Endothelial cell of umbilical vein (primary cell): ENCODE measurements around the gene PLA2G4F. TPM values are rescaled to one million over a fixed set of nuclear protein-coding genes. Genes with fewer than 3 reads are reported as not detected.

Experiments
- BruUV-seq: library from RNA; stranded (reverse); fragments of 400-500 nt; replicated peaks from 2 replicates; lab custom pipeline; 2021; lab: Mats Ljungman, UMichigan
- CTCF ChIA-PET: fragments of 300-600, 350-600 bp; sonication (Branson Sonifier 250); formaldehyde crosslinking; loops from one replicate; lab custom pipeline; 2021; ENCODE audit warnings: antibody characterized with exemption, inconsistent platforms; lab: Charles Lee
- POLR2A ChIA-PET: fragments of 300-600, 350-600 bp; sonication (Branson Sonifier 250); formaldehyde crosslinking; loops from one replicate; lab custom pipeline; 2021; ENCODE audit warnings: antibody characterized with exemption, inconsistent platforms; lab: Charles Lee
- DNase-seq: peaks from one replicate; pipeline ENCODE4 v3.0.0-alpha.2; 2011; ENCODE audit warnings: low read depth, low spot score
- FAIRE-seq: peaks from 2 replicates; lab custom pipeline; 2011; peaks lifted over from hg19 to GRCh38; lab: Jason Lieb, UNC
- H2AFZ ChIP-seq: 2 replicates; pipeline ENCODE4 v1.6.0; 2012; ENCODE audit warnings: low read depth, low read length, control low read depth, inconsistent platforms
- H3K27ac ChIP-seq: 2 replicates; pipeline ENCODE4 v1.5.1; 2011; ENCODE audit warnings: low read depth, mild to moderate bottlenecking, control low read depth, low read length, moderate library complexity; ENCODE audit not compliant: insufficient read depth
- H3K27me3 ChIP-seq, 2 experiments: 2 replicates each; pipeline versions ENCODE4 v1.6.0 to v1.6.1; 2011; ENCODE audit warnings: low read length in 2 of 2, mixed read lengths in 1 of 2; ENCODE audit not compliant: control insufficient read depth in 2 of 2, insufficient read depth in 2 of 2
- H3K36me3 ChIP-seq, 2 experiments: 2 replicates in 1 of 2; 3 replicates in 1 of 2; pipeline ENCODE4 v1.5.1; 2011; ENCODE audit warnings: low read length in 2 of 2, mild to moderate bottlenecking in 1 of 2, moderate library complexity in 1 of 2; ENCODE audit not compliant: control insufficient read depth in 2 of 2, insufficient read depth in 2 of 2; ENCODE audit errors: extremely low read depth in 1 of 2
- H3K4me1 ChIP-seq: 3 replicates; pipeline ENCODE4 v1.5.1; 2011; ENCODE audit warnings: mild to moderate bottlenecking, low read length; ENCODE audit not compliant: control insufficient read depth, insufficient read depth; ENCODE audit errors: extremely low read depth
- H3K4me2 ChIP-seq: 2 replicates; pipeline ENCODE4 v1.6.1; 2011; ENCODE audit warnings: low read length, control low read depth, mixed read lengths; ENCODE audit not compliant: insufficient read depth
- H3K4me3 ChIP-seq, 3 experiments: fragments of 200-600 bp in 1 of 3; sonication (generic), shearing (Covaris generic) in 1 of 3; replicated peaks in 1 of 3; 2 replicates each; pipeline ENCODE4 v1.5.1; 2011 to 2016; ENCODE audit warnings: control low read depth in 3 of 3, low read length in 3 of 3, mild to moderate bottlenecking in 2 of 3, inconsistent platforms in 1 of 3, low read depth in 1 of 3, moderate library complexity in 1 of 3; ENCODE audit not compliant: insufficient read depth in 1 of 3
- H3K79me2 ChIP-seq: 2 replicates; pipeline ENCODE4 v1.6.0; 2012; ENCODE audit warnings: low read length, inconsistent platforms; ENCODE audit not compliant: control insufficient read depth, insufficient read depth
- H3K9ac ChIP-seq: replicated peaks from 2 replicates; pipeline ENCODE3; 2011; ENCODE audit warnings: low read length, control low read depth; ENCODE audit not compliant: insufficient read depth; ENCODE audit errors: extremely low read depth
- H3K9me1 ChIP-seq: replicated peaks from 3 replicates; pipeline ENCODE4 v1.6.0; 2011; ENCODE audit warnings: mild to moderate bottlenecking, low read length; ENCODE audit not compliant: control insufficient read depth, insufficient read depth; ENCODE audit errors: extremely low read depth
- H3K9me3 ChIP-seq: replicated peaks from 2 replicates; pipeline ENCODE4 v1.5.1; 2012; ENCODE audit warnings: low read length, inconsistent platforms; ENCODE audit not compliant: control insufficient read depth, insufficient read depth
- H4K20me1 ChIP-seq: replicated peaks from 2 replicates; pipeline ENCODE3; 2011; ENCODE audit warnings: mild to moderate bottlenecking, low read length; ENCODE audit not compliant: control insufficient read depth, insufficient read depth; ENCODE audit errors: extremely low read depth
- EZH2 ChIP-seq: IDR thresholded peaks from 2 replicates; pipeline ENCODE4 v1.6.1; 2012; ENCODE audit warnings: borderline replicate concordance, low read depth, mild to moderate bottlenecking, moderate library complexity, low read length, inconsistent platforms; ENCODE audit not compliant: severe bottlenecking
- FOS ChIP-seq: IDR thresholded peaks from 2 replicates; pipeline ENCODE4 v1.6.1; 2011; ENCODE audit warnings: mild to moderate bottlenecking, low read length, moderate library complexity, borderline replicate concordance; ENCODE audit not compliant: insufficient read depth
- GATA2 ChIP-seq: IDR thresholded peaks from 2 replicates; pipeline ENCODE4 v1.7.0; 2011; ENCODE audit warnings: low read depth, mild to moderate bottlenecking, moderate library complexity, mixed read lengths, low read length; ENCODE audit not compliant: insufficient read length, insufficient read depth
- JUN ChIP-seq: IDR thresholded peaks from 2 replicates; pipeline ENCODE4 v1.6.1; 2011; ENCODE audit warnings: borderline replicate concordance, low read depth; ENCODE audit not compliant: insufficient read length, insufficient read depth
- MYC ChIP-seq: IDR thresholded peaks from one replicate; pipeline ENCODE4 v1.6.1; 2011; ENCODE audit warnings: mild to moderate bottlenecking, low read depth, low read length
- POLR2A ChIP-seq: IDR thresholded peaks from 2 replicates; pipeline ENCODE4 v1.6.1; 2012; ENCODE audit warnings: low read depth, mild to moderate bottlenecking, control low read depth, low read length
- POLR2AphosphoS5 ChIP-seq: IDR thresholded peaks from 2 replicates; pipeline ENCODE4 v1.6.1; 2012; ENCODE audit warnings: low read depth, mild to moderate bottlenecking, control low read depth, low read length, moderate library complexity; ENCODE audit not compliant: insufficient read depth
- dilution Hi-C: fragments of 300-500 bp; cut with MboI; formaldehyde crosslinking; loops from one replicate; pipeline ENCODE4 v1.15.0; 2019; ENCODE audit warnings: low sequenced_read_pairs; ENCODE audit not compliant: extremely low pct_ligation_motif_present
- intact Hi-C: fragments of 100-400 bp; cut with micrococcal nuclease; formaldehyde crosslinking; loops from one replicate; pipeline ENCODE4 v1.10.0; 2022
- polyA plus RNA-seq, 4 experiments: library from polyadenylated mRNA; depleted of rRNA in 3 of 4; stranded (reverse) in 3 of 4; unstranded in 1 of 4; fragments of >200 nt; gene quantifications; 2 replicates each; pipeline versions ENCODE4 v1.2.1 to v1.2.3, GENCODE V29; 2011 to 2012; ENCODE audit warnings: missing spikeins in 1 of 4
- total RNA-seq: library from RNA; stranded (reverse); gene quantifications from 2 replicates; pipeline ENCODE4 v1.2.3, GENCODE V29; 2021
- TF ChIP-seq, protein P1 (sequence below): IDR thresholded peaks from 2 replicates; pipeline ENCODE4 v1.6.1; 2011; ENCODE audit not compliant: insufficient read depth, insufficient read length
- TF ChIP-seq, protein P2 (sequence below), 2 donors: IDR thresholded peaks; 1 replicate in 1 of 2; 2 replicates in 1 of 2; pipeline ENCODE4 v1.5.1; 2011; ENCODE audit warnings: low read length in 2 of 2, mild to moderate bottlenecking in 2 of 2, moderate library complexity in 2 of 2, control low read depth in 1 of 2, inconsistent platforms in 1 of 2, low read depth in 1 of 2; ENCODE audit not compliant: insufficient read depth in 1 of 2; ENCODE audit errors: extremely low read depth in 1 of 2

Gene PLA2G4F
- total and polyA plus RNA-seq, 2 donors (not counting 3 experiments of a cell fraction or from before 2014, with no cell fraction given) = not detected

DNA sequence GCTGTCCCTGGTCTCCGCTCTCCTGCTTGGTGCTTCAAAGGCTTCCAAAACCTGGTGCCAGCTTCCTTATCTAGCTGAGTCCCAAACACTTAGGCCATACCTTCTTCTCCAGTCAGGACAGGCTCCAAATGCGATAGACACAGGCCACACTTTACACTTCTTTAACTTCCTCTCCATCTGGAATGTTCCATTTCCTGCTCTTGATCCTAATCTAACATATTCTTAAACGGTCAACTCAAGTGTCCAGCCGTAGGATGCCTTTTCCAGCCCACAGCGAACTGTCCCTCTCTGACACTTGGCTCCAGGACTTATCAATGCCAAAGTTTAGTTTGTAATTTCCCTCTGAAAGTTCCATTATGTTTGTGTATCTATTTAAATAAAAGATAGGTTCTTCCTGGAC is 19.2 kb upstream of the PLA2G4F start:
- peak; percentile 75 for DNase-seq
- CTCF ChIA-PET = interaction anchor here (1.4 kb wide), 1 partner anchor 210 kb away, joined by 6 read pairs; no protein-coding TSS in a partner anchor

DNA sequence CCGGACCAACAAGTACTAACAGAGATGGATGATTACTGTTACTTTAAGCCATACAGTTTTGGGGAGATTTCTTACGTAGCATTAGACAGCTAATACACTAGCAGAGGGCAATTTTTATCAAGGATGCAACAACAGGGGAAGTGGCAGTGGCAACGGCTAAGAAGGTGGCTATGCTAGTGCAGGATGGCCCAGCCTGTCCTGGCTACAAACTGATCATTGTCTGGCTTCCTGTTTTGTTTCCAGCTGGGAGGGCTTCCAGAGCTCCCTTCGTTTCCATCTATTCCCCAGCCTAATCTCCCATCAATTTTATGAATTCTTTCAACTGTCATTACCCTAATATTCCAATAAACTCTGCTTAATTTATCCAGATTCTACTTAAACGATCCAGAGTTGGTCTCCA is 16.0 kb upstream of the PLA2G4F start:
- H3K4me3 ChIP-seq = no peak overlapping the region
- peaks cover 12 to 14% of the 10 kb centered on the region in 2 experiments for H3K36me3 ChIP-seq
- ChIA-PET CTCF (interaction anchor here (0.6 to 0.9 kb wide), 3 partner anchors 8 to 97 kb away, joined by 3 read pairs; no protein-coding TSS in a partner anchor), POLR2A (no interaction called here)
- peak; percentile 34 for DNase-seq
- H3K79me2 ChIP-seq = no peaks in the 10 kb centered on the region
- H3K9ac ChIP-seq = no peak overlapping the region
- dilution Hi-C loops = no loop called here
- H3K27ac ChIP-seq = no peak overlapping the region
- peak; percentile 87 for FAIRE-seq
- H3K4me2 ChIP-seq = no peak overlapping the region
- no TSS peak for BruUV-seq
- H2AFZ ChIP-seq = no peak overlapping the region
- intact Hi-C loops = no loop called here
- no peaks in the 10 kb centered on the region for H3K9me3 ChIP-seq
- H4K20me1 ChIP-seq = no peaks in the 10 kb centered on the region
- no peaks in the 10 kb centered on the region for H3K27me3 ChIP-seq
- TF ChIP-seq MYC (no peak), POLR2A (no peak), GATA2 (no peak), EZH2 (no peak), POLR2AphosphoS5 (no peak), FOS (no peak), JUN (no peak)
- TF ChIP-seq, protein P1, sequence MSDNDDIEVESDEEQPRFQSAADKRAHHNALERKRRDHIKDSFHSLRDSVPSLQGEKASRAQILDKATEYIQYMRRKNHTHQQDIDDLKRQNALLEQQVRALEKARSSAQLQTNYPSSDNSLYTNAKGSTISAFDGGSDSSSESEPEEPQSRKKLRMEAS = no peak
- TF ChIP-seq, protein P2, sequence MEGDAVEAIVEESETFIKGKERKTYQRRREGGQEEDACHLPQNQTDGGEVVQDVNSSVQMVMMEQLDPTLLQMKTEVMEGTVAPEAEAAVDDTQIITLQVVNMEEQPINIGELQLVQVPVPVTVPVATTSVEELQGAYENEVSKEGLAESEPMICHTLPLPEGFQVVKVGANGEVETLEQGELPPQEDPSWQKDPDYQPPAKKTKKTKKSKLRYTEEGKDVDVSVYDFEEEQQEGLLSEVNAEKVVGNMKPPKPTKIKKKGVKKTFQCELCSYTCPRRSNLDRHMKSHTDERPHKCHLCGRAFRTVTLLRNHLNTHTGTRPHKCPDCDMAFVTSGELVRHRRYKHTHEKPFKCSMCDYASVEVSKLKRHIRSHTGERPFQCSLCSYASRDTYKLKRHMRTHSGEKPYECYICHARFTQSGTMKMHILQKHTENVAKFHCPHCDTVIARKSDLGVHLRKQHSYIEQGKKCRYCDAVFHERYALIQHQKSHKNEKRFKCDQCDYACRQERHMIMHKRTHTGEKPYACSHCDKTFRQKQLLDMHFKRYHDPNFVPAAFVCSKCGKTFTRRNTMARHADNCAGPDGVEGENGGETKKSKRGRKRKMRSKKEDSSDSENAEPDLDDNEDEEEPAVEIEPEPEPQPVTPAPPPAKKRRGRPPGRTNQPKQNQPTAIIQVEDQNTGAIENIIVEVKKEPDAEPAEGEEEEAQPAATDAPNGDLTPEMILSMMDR (IDR thresholded peaks at IDR 0.05; ENCODE audit: extremely low read depth in 1 of 2, insufficient read depth in 1 of 2, low read depth in 1 of 2, low read length in 2 of 2) = no peak
- peaks cover 18% of the 10 kb centered on the region for H3K4me1 ChIP-seq
- no peaks in the 10 kb centered on the region for H3K9me1 ChIP-seq

More for the DNA sequence above, 19.2 kb upstream of the PLA2G4F start:
- no peaks in the 10 kb centered on the region for H3K27me3 ChIP-seq
- H3K79me2 ChIP-seq = no peaks in the 10 kb centered on the region
- intact Hi-C loops (no loop called here), dilution Hi-C loops (no loop called here)
- H3K9ac ChIP-seq = no peak overlapping the region
- peaks cover 15 to 16% of the 10 kb centered on the region in 2 experiments for H3K36me3 ChIP-seq
- no peaks in the 10 kb centered on the region for H3K9me3 ChIP-seq
- no peaks in the 10 kb centered on the region for H3K9me1 ChIP-seq
- POLR2A ChIA-PET = no interaction called here
- H2AFZ ChIP-seq = peak overlapping the region; percentile 24
- BruUV-seq = no TSS peak
- H4K20me1 ChIP-seq = no peaks in the 10 kb centered on the region
- FAIRE-seq = no peak
- no peak overlapping the region for H3K4me2 ChIP-seq
- TF ChIP-seq GATA2 = peak; percentile 36
- TF ChIP-seq, protein P2 (IDR thresholded peaks at IDR 0.05; ENCODE audit: extremely low read depth in 1 of 2, insufficient read depth in 1 of 2, low read depth in 1 of 2, low read length in 2 of 2) = no peak
- peaks cover 18% of the 10 kb centered on the region for H3K4me1 ChIP-seq
- no peak overlapping the region for H3K4me3 ChIP-seq
- H3K27ac ChIP-seq = peak overlapping the region; percentile 17
